ENCODE data around the gene MAP1A. TPM values are rescaled to one million over a fixed set of nuclear protein-coding genes. Genes with fewer than 3 reads are reported as not detected.

Gene MAP1A
- total RNA-seq, 1 donor from 2014 or later = 4.0 TPM

DNA sequence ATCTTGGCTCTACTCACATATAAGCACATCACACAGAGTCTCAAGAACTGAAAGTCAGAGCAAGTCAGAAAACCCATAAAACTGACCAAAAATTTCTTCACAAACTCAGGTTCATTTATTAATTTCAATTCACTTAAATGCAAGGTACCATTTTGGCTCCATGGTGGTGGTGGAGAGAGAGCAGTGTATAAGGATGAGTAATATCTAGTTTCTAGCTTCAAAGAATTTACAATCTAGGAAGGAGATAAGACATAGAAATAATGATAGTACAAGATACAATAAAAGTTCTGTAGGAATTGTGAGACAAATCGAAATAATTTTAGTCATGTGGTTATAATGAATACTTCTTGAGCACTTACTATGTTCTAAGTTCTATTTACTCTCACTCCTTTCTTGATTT, 17.8 kb upstream of the MAP1A start:
- no peak for TF ChIP-seq EZH2 (IDR thresholded peaks at IDR 0.05)
- no peak for TF ChIP-seq CTCF (IDR thresholded peaks at IDR 0.05)
- TF ChIP-seq EZH2phosphoT487 (IDR thresholded peaks at IDR 0.05) = no peak
- H3K4me2 ChIP-seq = no peak overlapping the region
- Mint-ChIP-seq H3K4me3 (no peak overlapping the region), H3K27me3 (ENCODE audit: insufficient read depth, low read depth) (peaks cover 2% of the 10 kb centered on the region), H3K36me3 (no peaks in the 10 kb centered on the region), H3K27ac (no peak overlapping the region), H3K9me3 (no peaks in the 10 kb centered on the region), H3K4me1 (peaks cover 2% of the 10 kb centered on the region)
- H3K4me1 ChIP-seq = no peaks in the 10 kb centered on the region
- no peaks in the 10 kb centered on the region for H3F3A ChIP-seq (ENCODE audit: low read depth)
- no peaks in the 10 kb centered on the region for H3K9me3 ChIP-seq (ENCODE audit: low read depth)
- no peak overlapping the region for H2AFZ ChIP-seq (replicated peaks)
- H3K79me2 ChIP-seq (ENCODE audit: low read depth) = no peaks in the 10 kb centered on the region
- H3K4me3 ChIP-seq = no peak overlapping the region
- no peaks in the 10 kb centered on the region for H3K27me3 ChIP-seq
- no peak for DNase-seq (ENCODE audit: low spot score)
- no peaks in the 10 kb centered on the region for H3K36me3 ChIP-seq
- no peak overlapping the region for H3K9ac ChIP-seq
- no peaks in the 10 kb centered on the region for H4K20me1 ChIP-seq (ENCODE audit: low read depth)
- no peak overlapping the region for H3K27ac ChIP-seq

DNA sequence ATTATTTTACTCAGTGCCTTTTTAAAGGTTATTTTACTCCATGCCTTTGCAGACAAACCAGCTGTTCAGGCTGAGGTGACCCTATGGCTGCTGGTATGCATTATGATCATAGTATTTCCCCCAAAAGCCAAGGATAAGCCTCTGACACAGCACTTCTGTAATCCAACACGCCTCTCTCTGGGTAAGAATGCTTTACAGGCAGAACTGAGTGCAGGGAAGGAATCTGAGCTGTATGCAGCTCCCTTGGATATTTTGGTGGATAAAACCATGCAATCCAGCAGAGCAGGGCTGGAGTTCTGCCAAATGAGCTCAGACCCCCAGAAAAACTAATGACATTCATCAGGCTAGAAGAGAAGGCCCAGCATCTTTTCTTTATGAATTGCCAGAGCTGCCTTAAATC, 11.7 kb upstream of the MAP1A start:
- Mint-ChIP-seq H3K4me1 (peaks cover 36% of the 10 kb centered on the region), H3K9me3 (no peaks in the 10 kb centered on the region), H3K27ac (peak overlapping the region; percentile 78), H3K27me3 (ENCODE audit: insufficient read depth, low read depth) (peaks cover 2% of the 10 kb centered on the region), H3K36me3 (no peaks in the 10 kb centered on the region), H3K4me3 (no peak overlapping the region)
- H3K4me1 ChIP-seq = peaks cover 15% of the 10 kb centered on the region
- H4K20me1 ChIP-seq (ENCODE audit: low read depth) = no peaks in the 10 kb centered on the region
- H3K4me3 ChIP-seq = no peak overlapping the region
- no peak overlapping the region for H3K27ac ChIP-seq
- no peak overlapping the region for H3K9ac ChIP-seq
- no peak overlapping the region for H3K4me2 ChIP-seq
- peaks cover 16% of the 10 kb centered on the region for H3F3A ChIP-seq (ENCODE audit: low read depth)
- H3K79me2 ChIP-seq (ENCODE audit: low read depth) = no peaks in the 10 kb centered on the region
- TF ChIP-seq EZH2phosphoT487 (IDR thresholded peaks at IDR 0.05) (no peak), EZH2 (IDR thresholded peaks at IDR 0.05) (no peak), CTCF (IDR thresholded peaks at IDR 0.05) (no peak)
- DNase-seq (ENCODE audit: low spot score) = no peak
- H3K27me3 ChIP-seq = no peaks in the 10 kb centered on the region
- H3K9me3 ChIP-seq (ENCODE audit: low read depth) = no peaks in the 10 kb centered on the region
- H2AFZ ChIP-seq (replicated peaks) = no peak overlapping the region
- no peaks in the 10 kb centered on the region for H3K36me3 ChIP-seq

GRCh38 chr15:43508421-43508820, 9.0 kb upstream of the MAP1A start:
- TF ChIP-seq CTCF (IDR thresholded peaks at IDR 0.05) (no peak), EZH2 (IDR thresholded peaks at IDR 0.05) (no peak)
- no peak for DNase-seq (ENCODE audit: low spot score)
- H3K27ac ChIP-seq = no peak overlapping the region
- H3K4me2 ChIP-seq = peak overlapping the region; percentile 84
- H3K27me3 ChIP-seq = peaks cover 14% of the 10 kb centered on the region
- H4K20me1 ChIP-seq (ENCODE audit: low read depth) = no peaks in the 10 kb centered on the region
- peak overlapping the region; percentile 80 for H3K27ac Mint-ChIP-seq
- no peak overlapping the region for H3K4me3 ChIP-seq
- peak overlapping the region; percentile 90 for H3K4me3 Mint-ChIP-seq
- peaks cover 9% of the 10 kb centered on the region for H3K36me3 Mint-ChIP-seq
- no peaks in the 10 kb centered on the region for H3K79me2 ChIP-seq (ENCODE audit: low read depth)
- H3K4me1 ChIP-seq = peaks cover 22% of the 10 kb centered on the region
- peaks cover 27% of the 10 kb centered on the region for H3F3A ChIP-seq (ENCODE audit: low read depth)
- H3K9me3 ChIP-seq (ENCODE audit: low read depth) = no peaks in the 10 kb centered on the region
- no peak overlapping the region for H3K9ac ChIP-seq
- peaks cover 56% of the 10 kb centered on the region for H3K4me1 Mint-ChIP-seq
- no peak overlapping the region for H2AFZ ChIP-seq (replicated peaks)
- peaks cover 6% of the 10 kb centered on the region for H3K27me3 Mint-ChIP-seq (ENCODE audit: insufficient read depth, low read depth)
- H3K9me3 Mint-ChIP-seq = no peaks in the 10 kb centered on the region
- no peaks in the 10 kb centered on the region for H3K36me3 ChIP-seq

Data from neural progenitor cell (in vitro differentiated cells).